Measurements from ENCODE around the gene ABHD16A. TPM values are rescaled to one million over a fixed set of nuclear protein-coding genes. Genes with fewer than 3 reads are reported as not detected.

Gene ABHD16A
- total RNA-seq, 2 donors from 2014 or later: 49.3 to 52.8 TPM

GRCh38 chr6:31686483-31686882, 16.6 kb downstream of the ABHD16A start:
- H3K36me3 ChIP-seq: peaks cover 46% of the 10 kb centered on the region
- peaks cover 0 to 4% of the 10 kb centered on the region in 2 donors for H3K4me1 ChIP-seq (ENCODE audit: control insufficient read depth in 1 of 2, low read depth in 2 of 2)
- DNase-seq (ENCODE audit: low spot score) (no peak), ATAC-seq (ENCODE audit: insufficient number of reproducible peaks, low FRiP score, low read depth) (no peak)
- no peak overlapping the region for H3K27ac ChIP-seq
- no peaks in the 10 kb centered on the region for H3K9me3 ChIP-seq
- no peak overlapping the region for H3K4me3 ChIP-seq
- no peak for TF ChIP-seq CTCF (IDR thresholded peaks at IDR 0.05)
- H3K27me3 ChIP-seq (replicated peaks; ENCODE audit: insufficient read depth): no peaks in the 10 kb centered on the region

GRCh38 chr6:31683591-31683990, 19.5 kb downstream of the ABHD16A start:
- Histone ChIP-seq H3K27ac (no peak overlapping the region), H3K4me3 (no peak overlapping the region), H3K4me1 (ENCODE audit: control insufficient read depth in 1 of 2, low read depth in 2 of 2) (peaks cover 0 to 15% of the 10 kb centered on the region in 2 donors), H3K27me3 (replicated peaks; ENCODE audit: insufficient read depth) (no peaks in the 10 kb centered on the region), H3K9me3 (no peaks in the 10 kb centered on the region), H3K36me3 (peaks cover 18% of the 10 kb centered on the region)
- no peak for TF ChIP-seq CTCF (IDR thresholded peaks at IDR 0.05)
- no peak for DNase-seq (ENCODE audit: low spot score)
- no peak for ATAC-seq (ENCODE audit: insufficient number of reproducible peaks, low FRiP score, low read depth)

DNA sequence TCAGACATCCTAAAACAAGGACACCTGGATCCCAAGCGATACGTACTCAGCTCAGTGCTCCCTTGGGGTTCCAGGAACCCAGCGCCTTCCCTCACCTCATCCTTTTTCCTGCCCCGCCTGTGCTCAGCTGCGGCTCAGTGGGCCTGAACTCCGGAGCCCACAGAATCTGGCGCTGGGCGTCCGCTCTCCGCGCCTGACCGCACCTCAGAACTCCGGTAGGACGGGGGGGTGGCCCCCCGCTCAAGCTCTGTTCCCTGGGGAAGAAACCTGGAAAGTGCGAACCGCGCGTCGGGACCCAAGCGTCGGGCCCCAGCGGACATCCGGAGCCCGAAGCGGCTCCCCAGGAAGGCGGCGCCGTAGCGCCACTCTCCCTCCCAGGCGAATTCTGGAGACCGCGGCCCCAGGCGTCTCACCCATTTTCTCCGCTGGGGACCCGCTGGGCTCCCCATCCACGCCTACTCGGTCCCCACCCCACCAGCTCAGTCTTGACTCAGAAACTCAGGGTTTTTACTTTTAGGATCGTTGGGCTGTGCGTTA, 21.9 kb downstream of the ABHD16A start:
- peak; percentile 29 for TF ChIP-seq CTCF (IDR thresholded peaks at IDR 0.05)
- Histone ChIP-seq H3K4me1 (ENCODE audit: control insufficient read depth in 1 of 2, low read depth in 2 of 2) (peaks cover 0 to 15% of the 10 kb centered on the region in 2 donors), H3K27me3 (replicated peaks; ENCODE audit: insufficient read depth) (no peaks in the 10 kb centered on the region), H3K4me3 (peak overlapping the region; percentile 82), H3K36me3 (no peaks in the 10 kb centered on the region), H3K9me3 (no peaks in the 10 kb centered on the region), H3K27ac (peak overlapping the region in 1 of 2 donors; percentile 65)
- DNase-seq (ENCODE audit: low spot score): no peak
- ATAC-seq (ENCODE audit: insufficient number of reproducible peaks, low FRiP score, low read depth): no peak

- Histone ChIP-seq H3K9me3 (no peaks in the 10 kb centered on the region), H3K27ac (peak within 1 kb of the TSS; percentile 17 to 65), H3K27me3 (replicated peaks; ENCODE audit: insufficient read depth) (no peaks in the 10 kb centered on the region), H3K4me3 (peak within 1 kb of the TSS; percentile 82), H3K4me1 (ENCODE audit: control insufficient read depth in 1 of 2, low read depth in 2 of 2) (peaks cover 0 to 15% of the 10 kb centered on the region in 2 donors), H3K36me3 (no peaks in the 10 kb centered on the region)
- peak; percentile 58 for TF ChIP-seq CTCF (IDR thresholded peaks at IDR 0.05)
- DNase-seq (ENCODE audit: low spot score): peak; percentile 52
- ATAC-seq (ENCODE audit: insufficient number of reproducible peaks, low FRiP score, low read depth): peak; percentile 91
Measured at GRCh38 chr6:31680226-31681134, 22.6 kb downstream of the ABHD16A start, which contains the start of gene LY6G5C. LY6G5C (minus strand) TSS chr6:31681067; CDS start chr6:31680373, 694 bp downstream.

DNA sequence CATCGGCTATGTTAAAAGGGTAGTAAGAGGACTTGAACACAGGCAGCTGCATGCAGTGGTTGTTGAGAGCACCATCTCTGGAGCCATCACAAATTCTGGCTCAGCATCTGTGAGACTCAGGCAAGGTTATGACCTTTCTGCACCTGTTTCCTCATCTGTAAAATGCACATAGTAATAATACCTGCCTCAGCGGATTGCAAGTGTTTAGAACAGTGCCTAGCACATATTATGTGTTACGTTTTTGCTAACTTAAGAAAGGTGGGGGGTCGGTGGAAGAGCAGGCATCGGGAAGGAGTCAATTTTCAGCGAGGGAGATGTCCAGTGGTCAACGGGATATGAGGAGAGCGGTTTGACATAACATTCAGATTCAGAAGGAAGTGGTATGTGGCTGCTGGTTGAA, 25.2 kb downstream of the ABHD16A start:
- no peak for ATAC-seq (ENCODE audit: insufficient number of reproducible peaks, low FRiP score, low read depth)
- Histone ChIP-seq H3K27ac (no peak overlapping the region), H3K4me3 (no peak overlapping the region), H3K27me3 (replicated peaks; ENCODE audit: insufficient read depth) (no peaks in the 10 kb centered on the region), H3K36me3 (no peaks in the 10 kb centered on the region), H3K9me3 (no peaks in the 10 kb centered on the region), H3K4me1 (ENCODE audit: control insufficient read depth in 1 of 2, low read depth in 2 of 2) (peaks cover 0 to 15% of the 10 kb centered on the region in 2 donors)
- no peak for DNase-seq (ENCODE audit: low spot score)
- no peak for TF ChIP-seq CTCF (IDR thresholded peaks at IDR 0.05)

All from thoracic aorta (tissue), 2 donors.